ENCODE measurements around the gene RAD51B.

DNA sequence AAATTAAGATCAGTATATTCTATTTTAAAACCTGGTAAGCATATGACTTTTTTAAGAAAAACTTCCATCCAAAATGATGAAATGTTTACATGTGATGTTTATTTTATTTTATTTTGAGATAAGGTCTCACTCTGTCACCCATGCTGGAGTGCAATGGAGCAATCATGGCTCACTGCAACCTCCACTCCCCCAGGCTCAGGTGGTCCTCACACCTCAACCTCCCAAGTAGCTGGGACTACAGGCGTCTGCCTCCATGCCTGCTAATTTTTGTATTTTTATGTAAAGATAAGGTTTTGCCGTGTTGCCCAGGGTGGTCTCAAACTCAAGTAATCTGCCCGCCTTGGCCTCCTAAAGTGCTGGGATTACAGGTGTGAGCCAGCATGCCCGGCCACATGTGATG is 831.5 kb downstream of the RAD51B start:
- TF ChIP-seq TAF1 (IDR thresholded peaks at IDR 0.05; ENCODE audit: low read depth, low read length) (no peak), POLR2A (IDR thresholded peaks at IDR 0.05; ENCODE audit: low read depth, low read length) (no peak), SPI1 (IDR thresholded peaks at IDR 0.05; ENCODE audit: low read depth, low read length) (no peak)

All from GM12891 (cell line).